ENCODE results near the gene NEU3.
"Not testable (repeated sequence)": the region's sequence is repeated elsewhere in the genome, so short reads cannot be mapped to it uniquely, and the experiment has no call there.

The NEU3 gene

DNA sequence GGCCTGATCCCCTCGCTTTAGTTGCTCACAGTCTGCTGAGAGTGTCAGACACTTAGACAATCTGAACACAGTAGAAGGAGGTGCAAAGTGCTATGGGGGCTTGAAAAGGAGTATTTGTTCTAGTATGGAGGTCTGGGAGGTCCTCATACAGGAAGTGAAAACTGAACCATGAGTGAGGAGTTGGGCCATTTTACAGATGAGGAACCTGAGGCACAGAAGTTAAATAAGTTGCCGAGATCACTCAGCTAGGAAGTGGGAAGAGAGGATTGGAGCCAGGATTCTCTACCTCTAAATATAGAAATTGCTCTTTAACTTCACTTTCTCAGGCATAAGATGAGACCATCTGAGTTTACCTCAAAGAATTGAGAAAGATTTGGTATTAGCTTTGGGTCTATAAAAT, 4.0 kb upstream of the NEU3 start:
- DNase-seq = no peak

DNA sequence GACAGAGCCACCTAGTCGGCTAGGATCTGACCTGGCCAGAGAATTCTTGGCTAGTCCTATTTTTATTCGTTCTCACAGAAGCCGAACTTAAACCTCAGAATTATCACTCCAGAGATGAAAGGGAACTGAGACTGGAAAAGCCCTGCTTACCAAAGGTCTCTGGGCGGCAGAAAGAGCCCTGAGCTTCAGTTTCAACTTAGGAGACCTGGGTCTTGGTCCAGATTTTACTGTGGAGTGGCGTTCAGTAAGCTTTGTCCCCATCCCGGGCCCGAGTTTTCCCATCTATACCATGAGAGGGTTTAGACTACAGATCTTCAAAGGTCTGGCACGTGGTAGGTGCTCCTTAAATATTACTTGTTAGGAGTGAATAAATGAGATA, 516 bp downstream of the NEU3 start:
- DNase-seq = no peak

DNA sequence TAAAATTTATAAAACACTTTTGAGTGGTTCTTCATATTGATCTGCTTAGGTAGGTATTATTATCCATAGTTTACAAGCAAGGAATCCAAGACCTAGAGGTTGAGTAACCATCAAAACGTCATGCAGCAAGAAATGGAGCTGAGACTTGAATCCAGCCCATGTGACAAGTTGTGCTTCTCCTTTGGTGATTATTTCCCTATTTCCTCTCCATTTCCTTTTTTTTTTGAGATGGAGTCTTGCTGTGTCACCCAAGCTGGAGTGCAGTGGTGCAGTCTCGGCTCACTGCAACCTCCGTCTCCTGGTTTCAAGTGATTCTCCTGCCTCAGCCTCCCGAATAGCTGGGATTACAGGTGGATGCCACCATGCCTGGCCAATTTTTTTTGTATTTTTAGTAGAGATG, 1.4 kb downstream of the NEU3 start:
- not testable (repeated sequence) for DNase-seq

- DNase-seq = no peak
Observed at GRCh38 chr11:74990941-74991340, 2.2 kb downstream of the NEU3 start.

DNA sequence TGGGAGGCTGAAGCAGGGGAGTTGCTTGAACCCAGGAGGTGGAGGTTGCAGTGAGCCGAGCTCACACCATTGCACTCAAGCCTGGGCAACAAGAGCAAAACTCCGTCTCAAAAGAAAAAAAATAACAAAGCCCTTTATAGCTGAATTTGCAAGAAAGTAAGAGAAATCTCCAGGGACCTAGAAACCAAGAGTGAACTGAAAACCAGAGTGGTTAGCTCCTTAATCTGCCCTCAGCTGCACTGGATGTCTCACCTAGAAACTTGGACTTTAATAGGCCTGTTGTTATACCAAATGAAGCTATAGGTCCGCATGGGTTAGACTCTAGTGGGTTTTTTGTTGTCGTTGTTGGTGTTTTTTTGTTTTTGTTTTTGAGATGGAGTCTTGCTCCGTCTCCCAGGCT, 4.1 kb downstream of the NEU3 start:
- DNase-seq = no peak

DNA sequence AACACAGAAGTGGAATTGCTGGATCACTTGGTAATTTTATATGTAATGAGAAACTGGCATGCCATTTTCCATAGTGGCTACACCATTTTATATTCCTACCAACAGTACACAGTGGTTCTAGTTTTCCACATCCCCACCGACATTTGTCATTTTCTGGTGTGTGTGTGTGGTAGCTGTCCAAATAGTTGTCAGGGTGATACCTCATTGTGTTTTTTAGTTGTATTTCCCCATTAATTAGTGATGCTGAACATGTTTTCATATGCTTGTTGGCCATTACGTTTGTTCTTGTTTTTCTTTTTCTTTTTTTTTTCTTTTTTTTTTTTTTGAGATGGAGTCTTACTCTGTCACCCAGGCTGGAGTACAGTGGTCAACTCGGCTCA, 12.2 kb downstream of the NEU3 start:
- no peak for DNase-seq

GRCh38 chr11:75001686-75002085, 13.0 kb downstream of the NEU3 start:
- no peak for DNase-seq

DNA sequence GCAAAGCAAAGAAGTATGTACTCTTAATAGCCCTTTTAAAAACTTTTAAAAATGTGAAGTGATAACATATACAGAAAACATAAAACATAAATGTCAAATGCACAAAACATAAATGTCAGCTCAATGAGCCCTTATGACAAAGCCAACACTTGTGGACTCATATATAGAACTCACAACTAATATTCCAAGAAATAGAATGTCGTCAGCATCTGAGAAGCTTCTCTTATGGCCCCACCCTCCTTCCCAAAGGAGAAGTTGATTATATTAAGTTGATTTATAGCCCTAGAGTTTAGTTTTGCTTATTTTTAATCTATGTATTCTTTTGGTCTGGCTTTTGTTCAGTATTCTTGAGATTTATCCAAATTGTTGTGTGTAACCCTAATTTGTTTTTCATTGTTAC, 13.8 kb downstream of the NEU3 start:
- DNase-seq = no peak

- DNase-seq = no peak
Observed at GRCh38 chr11:75004215-75004614, 15.5 kb downstream of the NEU3 start.

GRCh38 chr11:75011357-75011756, 22.6 kb downstream of the NEU3 start:
- no peak for DNase-seq

GRCh38 chr11:75011872-75012271, 23.1 kb downstream of the NEU3 start:
- DNase-seq = no peak

DNA sequence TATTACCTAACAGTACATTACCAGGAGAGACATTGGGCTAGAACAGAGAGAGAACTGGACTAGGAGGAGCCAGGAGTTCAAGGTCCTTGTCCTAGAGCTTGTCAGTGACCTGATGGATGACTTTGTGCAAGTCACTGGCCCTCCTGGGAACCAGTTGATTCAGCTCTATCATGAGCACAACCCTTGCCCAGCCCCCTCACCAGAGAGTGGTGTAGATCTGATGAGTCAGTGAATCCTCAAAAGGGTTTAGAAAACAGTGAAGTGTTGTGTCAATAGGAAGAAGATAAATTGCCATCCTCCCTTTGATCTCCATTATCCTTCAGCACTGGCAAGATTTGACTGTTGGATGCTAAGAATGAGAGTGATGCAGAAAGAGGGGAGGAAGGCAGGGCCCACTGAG, 24.3 kb downstream of the NEU3 start:
- no peak for DNase-seq

DNA sequence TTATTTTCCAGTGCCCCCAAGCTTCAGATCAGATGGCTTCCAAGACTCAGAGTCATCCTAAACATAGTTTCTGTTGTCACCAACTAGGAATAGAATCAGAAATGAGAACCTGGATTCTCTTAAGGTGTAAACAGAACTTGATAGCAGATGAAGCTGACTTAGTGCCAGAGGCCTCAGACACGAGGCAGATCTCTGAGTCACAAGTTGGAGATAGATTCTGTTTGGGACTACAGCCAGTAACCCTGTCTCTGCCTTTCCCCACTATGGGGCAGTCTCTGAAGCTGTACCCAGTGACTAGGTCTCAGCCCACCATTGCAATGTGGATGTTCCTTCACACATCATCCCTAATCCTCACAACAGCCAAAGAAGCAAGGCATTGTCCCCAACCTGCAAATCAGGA, 25.4 kb downstream of the NEU3 start:
- no peak for DNase-seq

DNA sequence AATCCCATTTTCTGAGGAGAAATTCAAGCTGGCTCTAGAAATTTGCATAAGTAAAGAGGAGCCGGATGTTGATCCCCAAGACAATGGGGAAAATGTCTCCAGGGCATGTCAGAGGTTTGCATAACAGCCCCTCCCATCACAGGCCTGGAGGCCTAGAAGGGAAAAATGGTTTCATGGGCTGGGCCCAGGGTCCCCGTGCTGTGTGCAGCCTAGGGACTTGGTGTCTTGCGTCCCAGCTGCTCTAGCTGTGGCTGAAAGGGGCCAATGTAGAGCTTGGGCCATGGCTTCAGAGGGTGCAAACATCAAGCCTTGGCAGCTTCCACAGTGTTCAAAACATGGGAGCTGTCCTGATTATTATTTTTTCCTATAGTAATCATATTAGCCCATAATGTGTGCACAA, 30.5 kb downstream of the NEU3 start:
- DNase-seq = not testable (repeated sequence)

- DNase-seq = not testable (repeated sequence)
Observed at GRCh38 chr11:75020328-75020727, 31.6 kb downstream of the NEU3 start.

- no peak for DNase-seq
Observed at GRCh38 chr11:75022296-75022695, 33.6 kb downstream of the NEU3 start.

DNA sequence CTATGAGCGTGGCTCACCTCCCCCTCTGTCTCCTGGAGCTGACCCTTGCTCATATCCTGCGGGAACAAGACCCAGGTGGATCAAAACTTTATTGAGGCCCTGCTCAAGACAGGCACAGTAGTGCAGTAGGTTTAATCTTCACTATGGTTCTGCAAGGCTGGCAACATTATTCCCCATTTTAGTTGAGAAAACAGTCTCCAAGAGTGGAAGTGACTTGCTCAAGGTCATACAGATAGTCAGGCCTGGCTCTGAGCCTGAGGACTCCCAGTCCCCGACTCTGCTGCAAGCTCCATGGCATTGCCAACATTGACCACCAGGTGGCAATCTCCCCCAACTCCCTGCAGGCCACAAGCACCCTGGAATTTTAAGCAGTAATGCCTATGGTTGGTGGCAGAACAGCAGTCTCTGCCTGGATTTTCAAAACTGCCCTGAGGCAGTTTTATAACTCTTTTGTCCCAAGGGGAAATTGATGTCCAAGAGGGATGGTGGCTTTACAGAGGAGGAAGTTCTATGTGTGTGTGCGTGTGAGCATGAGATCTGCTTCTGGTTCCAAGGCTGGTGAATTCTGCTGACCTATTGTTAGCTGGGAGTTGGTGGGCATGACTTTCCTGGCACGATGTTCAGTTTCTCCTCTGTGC, 34.1 kb downstream of the NEU3 start:
- peak; percentile 75 to 76 for DNase-seq

DNA sequence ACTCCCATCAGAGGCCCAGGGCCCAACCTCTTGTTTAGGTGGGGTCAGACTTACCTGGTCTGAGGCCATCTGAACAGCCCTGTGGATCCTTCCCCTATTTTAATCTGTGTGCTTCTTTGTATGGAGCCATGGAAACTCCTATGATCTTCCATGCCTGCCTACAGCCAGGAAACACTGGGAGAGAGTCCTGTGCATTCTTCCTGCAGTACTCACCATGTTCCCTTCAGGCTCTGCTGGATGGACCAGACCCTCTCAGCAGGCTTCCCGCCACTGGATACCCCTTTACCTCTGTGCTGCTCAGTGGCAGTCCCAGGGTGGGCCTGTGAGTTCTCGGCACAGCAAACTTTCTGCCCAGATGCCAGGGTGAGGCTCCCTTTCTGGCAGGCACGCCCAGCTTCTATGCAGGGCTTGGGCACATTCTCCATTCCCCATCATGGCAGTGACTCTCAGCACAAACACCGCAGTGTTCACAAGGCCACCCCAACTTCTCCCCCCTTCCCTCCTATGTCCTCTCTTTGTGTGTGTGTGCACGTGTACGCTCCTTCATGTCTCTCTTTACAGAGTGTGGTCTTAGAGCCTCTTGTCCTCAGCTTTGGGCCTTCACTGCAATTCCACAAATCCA, 34.8 kb downstream of the NEU3 start:
- no peak for DNase-seq

DNA sequence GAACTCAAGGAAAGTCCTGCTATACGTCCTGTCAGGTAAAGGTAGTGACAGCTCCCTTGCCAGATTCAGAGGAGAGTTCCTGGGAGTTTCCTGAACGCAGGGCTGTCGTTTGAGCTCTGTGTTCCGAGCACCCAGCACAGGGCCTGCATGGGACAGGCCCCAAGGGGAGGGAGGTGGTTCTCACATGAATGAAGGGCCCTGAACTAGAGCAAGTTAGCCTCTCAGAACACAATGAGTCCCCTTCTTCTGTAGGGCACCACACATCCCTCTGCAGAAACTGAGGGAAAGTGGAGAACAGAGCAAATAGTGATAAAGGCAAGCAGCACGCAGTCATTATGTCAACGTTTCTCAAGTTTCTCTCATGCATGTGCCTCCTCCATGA, 35.3 kb downstream of the NEU3 start:
- no peak for DNase-seq

- DNase-seq = no peak
Observed at GRCh38 chr11:75024764-75025211, 36.1 kb downstream of the NEU3 start.

DNA sequence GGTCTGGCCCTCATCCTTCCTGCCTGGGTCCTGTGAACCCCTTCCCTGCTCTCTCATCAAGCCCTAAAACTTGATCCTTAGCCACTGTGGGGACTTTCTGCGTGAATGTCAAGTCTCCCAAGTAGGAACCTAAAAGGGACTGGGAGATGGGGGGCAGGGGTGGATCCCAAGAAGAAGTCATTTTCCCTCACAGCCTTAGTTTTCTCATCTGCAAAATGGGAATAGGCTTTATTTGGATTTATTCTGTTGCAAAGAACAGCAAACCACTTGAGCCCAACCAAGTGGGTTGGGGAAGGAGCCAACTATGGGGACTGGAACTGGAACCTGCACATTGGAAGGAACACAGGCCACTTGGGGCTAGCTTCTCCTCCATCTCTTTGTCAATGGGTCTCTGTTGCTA, 36.8 kb downstream of the NEU3 start:
- DNase-seq = no peak

DNA sequence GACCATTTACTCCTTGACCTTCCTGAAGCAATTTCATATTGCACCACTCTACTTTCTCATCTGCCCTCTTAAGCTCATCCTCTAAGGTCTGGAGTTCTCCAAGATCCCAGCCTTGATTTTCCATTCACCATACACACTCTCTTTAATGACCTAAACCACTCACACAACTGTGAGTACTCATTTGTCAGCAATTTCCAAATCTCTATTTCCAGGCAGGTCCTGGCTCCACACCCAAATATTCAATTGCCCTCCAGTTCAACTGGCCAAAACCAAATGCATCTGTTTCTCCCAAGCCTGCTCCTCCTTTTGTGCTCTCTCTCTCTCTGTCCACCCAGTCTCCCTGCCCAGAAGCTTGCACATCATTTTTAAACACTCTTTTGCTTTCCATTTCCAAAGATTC, 39.6 kb downstream of the NEU3 start:
- DNase-seq = no peak

GRCh38 chr11:75028724-75029123, 40.0 kb downstream of the NEU3 start:
- DNase-seq = no peak

DNA sequence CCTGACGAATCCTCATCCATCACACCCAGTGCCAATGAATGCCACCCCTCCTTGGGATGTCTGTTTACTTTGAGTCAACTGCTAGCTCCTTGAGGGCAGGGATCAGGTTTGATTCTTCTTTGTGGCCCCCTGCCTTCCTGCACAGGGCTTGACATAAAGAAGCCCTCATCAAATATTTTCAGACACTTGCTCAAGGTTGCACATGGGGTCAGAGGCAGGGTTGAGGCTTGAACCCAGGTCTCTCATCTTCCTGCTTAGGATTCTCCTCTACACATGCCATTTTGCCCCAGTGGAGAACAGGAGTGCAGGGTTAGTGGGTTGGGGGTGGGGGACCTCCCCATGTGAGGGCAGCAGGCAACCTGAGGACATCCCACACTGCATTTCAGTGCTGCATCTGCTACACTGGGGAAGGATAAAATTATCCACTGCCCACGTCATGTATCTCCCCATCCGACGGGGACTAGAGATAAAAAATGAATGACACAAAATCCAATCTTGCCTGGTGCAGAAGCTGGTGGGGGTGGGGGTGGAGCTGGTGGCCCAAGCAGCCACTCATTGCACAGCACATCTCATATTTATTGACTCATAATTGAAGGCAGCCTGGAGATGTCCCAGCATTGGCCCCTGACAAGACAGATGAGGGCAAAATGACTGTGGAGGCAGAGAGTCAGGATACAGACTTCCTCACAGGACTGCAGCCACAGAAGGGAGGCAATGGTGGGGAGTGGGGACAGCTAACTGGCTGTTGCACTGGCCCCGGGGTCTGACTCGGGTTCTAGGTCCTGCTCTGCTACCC, 41.3 kb downstream of the NEU3 start:
- DNase-seq = no peak

Data from stimulated activated CD4-positive, alpha-beta T cell treated with anti-CD3 and anti-CD28 coated beads, Interleukin-2, amount 100 ng/mL, for 48 hours (primary cell).